T-helper 2 cell treated with Interferon-gamma antibody and Interleukin-4, amounts not matched to agents 5 μg/mL and 100 μg/mL, for 36 hours (primary cell): ENCODE data around the gene CDC14A.
A peak's percentile ranks its signal among the peaks of the same experiment; 100 is the strongest.
"Not testable (repeated sequence)": the region's sequence is repeated elsewhere in the genome, so short reads cannot be mapped to it uniquely, and the experiment has no call there.

Source experiments
- DNase-seq: peaks from one replicate; pipeline ENCODE4 v3.0.0; 2021; ENCODE audit warnings: low spot score
- H3K27ac Mint-ChIP-seq: one replicate; pipeline ENCODE4 v1.8.0; 2021; ENCODE audit warnings: mild to moderate bottlenecking, mixed read lengths
- H3K27me3 Mint-ChIP-seq: one replicate; pipeline ENCODE4 v1.8.0; 2021; ENCODE audit warnings: low read depth, mixed read lengths
- H3K36me3 Mint-ChIP-seq: one replicate; pipeline ENCODE4 v1.8.0; 2021; ENCODE audit warnings: low read depth, mixed read lengths
- H3K4me1 Mint-ChIP-seq: one replicate; pipeline ENCODE4 v1.8.0; 2021; ENCODE audit warnings: low read depth, mixed read lengths
- H3K4me3 Mint-ChIP-seq: one replicate; pipeline ENCODE4 v1.8.0; 2022; ENCODE audit warnings: mild to moderate bottlenecking, moderate library complexity, mixed read lengths
- H3K9me3 Mint-ChIP-seq: one replicate; pipeline ENCODE4 v1.8.0; 2021; ENCODE audit warnings: mixed read lengths

CDC14A gene

GRCh38 chr1:100390531-100390930 lies 38.2 kb downstream of the CDC14A start:
- Mint-ChIP-seq H3K36me3 (peaks cover 49% of the 10 kb centered on the region), H3K27me3 (no peaks in the 10 kb centered on the region), H3K27ac (peak overlapping the region; percentile 3), H3K4me1 (peaks cover 60% of the 10 kb centered on the region), H3K9me3 (no peaks in the 10 kb centered on the region), H3K4me3 (no peak overlapping the region)
- no peak for DNase-seq

- no peak overlapping the region for H3K27ac Mint-ChIP-seq
- H3K4me3 Mint-ChIP-seq, result no peak overlapping the region
- H3K27me3 Mint-ChIP-seq, result no peaks in the 10 kb centered on the region
- peaks cover 54% of the 10 kb centered on the region for H3K36me3 Mint-ChIP-seq
- no peak for DNase-seq
- H3K9me3 Mint-ChIP-seq, result no peaks in the 10 kb centered on the region
- peaks cover 63% of the 10 kb centered on the region for H3K4me1 Mint-ChIP-seq
Observed at GRCh38 chr1:100391675-100392074, 39.4 kb downstream of the CDC14A start.

DNA sequence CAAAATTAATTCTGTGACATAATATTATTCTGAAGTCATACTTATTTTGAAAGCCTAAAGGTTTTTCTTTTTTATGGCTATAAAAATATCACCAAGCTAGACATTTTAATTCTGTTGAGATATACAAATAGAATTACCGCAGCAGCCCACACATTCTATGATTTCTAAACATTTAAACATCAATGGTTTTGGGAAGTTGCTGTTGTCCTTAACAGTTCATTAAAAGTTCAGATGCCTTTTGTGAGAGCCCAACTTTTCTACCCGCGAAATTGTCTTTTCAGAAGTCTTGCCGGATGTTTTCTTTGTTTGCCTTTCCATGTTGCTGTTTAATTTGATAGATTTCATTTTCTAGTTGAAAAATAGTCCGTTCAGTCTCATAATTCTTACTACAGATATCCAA lies 40.5 kb downstream of the CDC14A start:
- Mint-ChIP-seq H3K9me3 (no peaks in the 10 kb centered on the region), H3K36me3 (peaks cover 63% of the 10 kb centered on the region), H3K27me3 (no peaks in the 10 kb centered on the region), H3K4me3 (peak overlapping the region; percentile 19), H3K4me1 (peaks cover 64% of the 10 kb centered on the region), H3K27ac (peak overlapping the region; percentile 70)
- no peak for DNase-seq

DNA sequence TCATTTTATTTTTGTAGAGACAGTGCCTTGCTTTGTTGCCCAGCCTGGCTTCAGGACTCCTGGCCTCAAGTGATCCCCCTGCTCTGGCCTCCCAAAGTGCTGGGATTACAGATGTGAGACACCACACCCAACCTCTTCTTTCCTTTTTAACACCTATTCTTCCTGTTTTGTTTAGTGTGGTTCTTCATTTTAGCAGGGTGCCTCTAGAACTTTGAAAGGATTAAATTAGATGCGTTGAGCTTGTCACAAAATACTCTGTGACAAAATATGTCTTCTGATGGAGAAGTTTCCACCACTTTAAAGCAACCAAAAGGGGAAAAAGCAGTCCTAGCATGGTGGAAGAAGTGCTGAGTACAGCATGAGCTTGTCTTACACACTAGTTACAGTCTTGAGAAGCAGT lies 42.0 kb downstream of the CDC14A start:
- H3K36me3 Mint-ChIP-seq, result peaks cover 69% of the 10 kb centered on the region
- peak overlapping the region; percentile 69 for H3K4me3 Mint-ChIP-seq
- no peaks in the 10 kb centered on the region for H3K27me3 Mint-ChIP-seq
- no peak for DNase-seq
- H3K27ac Mint-ChIP-seq, result peak overlapping the region; percentile 73
- H3K9me3 Mint-ChIP-seq, result peaks cover 9% of the 10 kb centered on the region
- peaks cover 69% of the 10 kb centered on the region for H3K4me1 Mint-ChIP-seq

GRCh38 chr1:100395913-100396312 lies 43.6 kb downstream of the CDC14A start:
- Mint-ChIP-seq H3K27ac (peak overlapping the region; percentile 10), H3K36me3 (peaks cover 68% of the 10 kb centered on the region), H3K27me3 (no peaks in the 10 kb centered on the region), H3K9me3 (peaks cover 9% of the 10 kb centered on the region), H3K4me3 (no peak overlapping the region), H3K4me1 (peaks cover 71% of the 10 kb centered on the region)
- DNase-seq, result no peak

GRCh38 chr1:100396651-100397050 lies 44.3 kb downstream of the CDC14A start:
- H3K27ac Mint-ChIP-seq, result peak overlapping the region; percentile 38
- peaks cover 70% of the 10 kb centered on the region for H3K36me3 Mint-ChIP-seq
- peak overlapping the region; percentile 6 for H3K4me3 Mint-ChIP-seq
- peaks cover 75% of the 10 kb centered on the region for H3K4me1 Mint-ChIP-seq
- H3K9me3 Mint-ChIP-seq, result peaks cover 9% of the 10 kb centered on the region
- DNase-seq, result no peak
- no peaks in the 10 kb centered on the region for H3K27me3 Mint-ChIP-seq

GRCh38 chr1:100397681-100398080 lies 45.4 kb downstream of the CDC14A start:
- Mint-ChIP-seq H3K4me1 (peaks cover 74% of the 10 kb centered on the region), H3K4me3 (no peak overlapping the region), H3K36me3 (peaks cover 67% of the 10 kb centered on the region), H3K27me3 (no peaks in the 10 kb centered on the region), H3K27ac (no peak overlapping the region), H3K9me3 (peaks cover 9% of the 10 kb centered on the region)
- DNase-seq, result no peak

GRCh38 chr1:100398648-100399047 lies 46.3 kb downstream of the CDC14A start:
- Mint-ChIP-seq H3K9me3 (peaks cover 9% of the 10 kb centered on the region), H3K27me3 (no peaks in the 10 kb centered on the region), H3K27ac (peak overlapping the region; percentile 81), H3K36me3 (peaks cover 67% of the 10 kb centered on the region), H3K4me3 (peak overlapping the region; percentile 56), H3K4me1 (peaks cover 76% of the 10 kb centered on the region)
- DNase-seq, result no peak

GRCh38 chr1:100400404-100400803 lies 48.1 kb downstream of the CDC14A start:
- Mint-ChIP-seq H3K9me3 (peaks cover 9% of the 10 kb centered on the region), H3K4me3 (peak overlapping the region; percentile 74), H3K4me1 (peaks cover 69% of the 10 kb centered on the region), H3K27ac (peak overlapping the region; percentile 95), H3K27me3 (no peaks in the 10 kb centered on the region), H3K36me3 (peaks cover 60% of the 10 kb centered on the region)
- no peak for DNase-seq

DNA sequence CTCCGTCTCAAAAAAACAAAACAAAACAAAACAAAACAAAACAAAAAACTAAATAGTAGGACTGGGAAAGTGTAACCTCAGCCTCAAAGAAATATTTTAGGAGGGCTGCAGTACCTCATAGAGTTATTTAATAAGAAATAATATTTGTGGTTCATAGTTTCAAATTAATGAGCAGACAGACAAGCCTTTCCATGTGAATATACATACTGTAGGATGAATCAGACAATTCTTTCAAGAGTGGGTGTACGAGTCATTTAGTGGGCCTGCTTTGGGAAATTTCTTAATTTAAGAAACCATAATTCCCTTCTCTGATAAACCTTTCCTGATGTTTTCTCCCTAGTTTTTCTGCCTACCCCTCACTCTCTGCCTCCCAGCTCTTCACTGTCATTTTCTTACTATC lies 52.5 kb downstream of the CDC14A start:
- no peaks in the 10 kb centered on the region for H3K27me3 Mint-ChIP-seq
- peaks cover 19% of the 10 kb centered on the region for H3K9me3 Mint-ChIP-seq
- no peak overlapping the region for H3K27ac Mint-ChIP-seq
- H3K4me1 Mint-ChIP-seq, result peaks cover 43% of the 10 kb centered on the region
- DNase-seq, result no peak
- H3K36me3 Mint-ChIP-seq, result peaks cover 60% of the 10 kb centered on the region
- no peak overlapping the region for H3K4me3 Mint-ChIP-seq

DNA sequence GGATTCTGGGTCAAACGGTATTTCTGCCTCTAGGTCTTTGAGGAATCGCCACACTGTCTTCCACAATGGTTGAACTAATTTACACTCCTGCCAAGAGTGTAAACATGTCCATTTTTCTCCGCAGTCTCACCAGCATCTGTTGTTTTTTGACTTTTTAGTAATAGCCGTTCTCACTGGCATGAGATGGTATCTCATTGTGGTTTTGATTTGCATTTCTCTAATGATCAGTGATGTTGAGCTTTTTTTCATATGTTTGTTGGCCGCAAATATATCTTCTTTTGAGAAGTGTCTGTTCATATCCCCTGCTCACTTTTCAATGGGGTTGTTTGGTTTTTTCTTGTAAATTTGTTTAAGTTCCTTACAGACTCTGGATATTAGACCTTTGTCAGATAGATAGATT lies 53.6 kb downstream of the CDC14A start:
- H3K27me3 Mint-ChIP-seq, H3K27ac Mint-ChIP-seq, H3K4me3 Mint-ChIP-seq, DNase-seq: not testable (repeated sequence)
- H3K36me3 Mint-ChIP-seq, result peaks cover 59% of the 10 kb centered on the region
- peaks cover 19% of the 10 kb centered on the region for H3K9me3 Mint-ChIP-seq
- peaks cover 35% of the 10 kb centered on the region for H3K4me1 Mint-ChIP-seq

- not testable (repeated sequence) for H3K4me3 Mint-ChIP-seq, H3K27ac Mint-ChIP-seq, H3K27me3 Mint-ChIP-seq, DNase-seq
- H3K9me3 Mint-ChIP-seq, result peaks cover 19% of the 10 kb centered on the region
- H3K4me1 Mint-ChIP-seq, result peaks cover 41% of the 10 kb centered on the region
- peaks cover 66% of the 10 kb centered on the region for H3K36me3 Mint-ChIP-seq
Observed at GRCh38 chr1:100407390-100407789, 55.1 kb downstream of the CDC14A start.

GRCh38 chr1:100411019-100411418 lies 58.7 kb downstream of the CDC14A start:
- no peak for DNase-seq
- no peak overlapping the region for H3K4me3 Mint-ChIP-seq
- H3K27me3 Mint-ChIP-seq, result no peaks in the 10 kb centered on the region
- peaks cover 19% of the 10 kb centered on the region for H3K9me3 Mint-ChIP-seq
- peaks cover 46% of the 10 kb centered on the region for H3K36me3 Mint-ChIP-seq
- H3K4me1 Mint-ChIP-seq, result peaks cover 42% of the 10 kb centered on the region
- H3K27ac Mint-ChIP-seq, result no peak overlapping the region

DNA sequence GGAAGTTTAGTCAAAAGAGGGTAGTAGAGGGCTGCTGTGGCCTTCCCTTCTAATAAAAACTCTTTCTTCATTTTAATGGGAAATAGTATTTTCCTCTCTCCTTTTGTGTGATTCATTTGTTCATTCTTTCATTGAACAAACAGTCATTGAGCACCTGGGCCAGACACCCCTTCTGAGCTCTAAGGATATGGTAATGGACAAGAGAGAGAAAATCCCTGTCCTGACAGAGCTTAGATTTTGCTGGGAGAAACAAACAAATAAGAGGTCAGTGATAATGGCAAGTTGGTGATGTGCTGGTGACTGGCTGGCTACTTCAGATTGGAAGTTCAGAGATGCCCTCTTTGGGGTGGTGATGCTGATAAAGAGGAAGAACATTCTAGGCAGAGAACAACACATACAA lies 59.3 kb downstream of the CDC14A start:
- DNase-seq, result no peak
- H3K9me3 Mint-ChIP-seq, result peaks cover 19% of the 10 kb centered on the region
- H3K27ac Mint-ChIP-seq, result no peak overlapping the region
- H3K36me3 Mint-ChIP-seq, result peaks cover 47% of the 10 kb centered on the region
- H3K4me1 Mint-ChIP-seq, result peaks cover 40% of the 10 kb centered on the region
- no peak overlapping the region for H3K4me3 Mint-ChIP-seq
- H3K27me3 Mint-ChIP-seq, result no peaks in the 10 kb centered on the region

DNA sequence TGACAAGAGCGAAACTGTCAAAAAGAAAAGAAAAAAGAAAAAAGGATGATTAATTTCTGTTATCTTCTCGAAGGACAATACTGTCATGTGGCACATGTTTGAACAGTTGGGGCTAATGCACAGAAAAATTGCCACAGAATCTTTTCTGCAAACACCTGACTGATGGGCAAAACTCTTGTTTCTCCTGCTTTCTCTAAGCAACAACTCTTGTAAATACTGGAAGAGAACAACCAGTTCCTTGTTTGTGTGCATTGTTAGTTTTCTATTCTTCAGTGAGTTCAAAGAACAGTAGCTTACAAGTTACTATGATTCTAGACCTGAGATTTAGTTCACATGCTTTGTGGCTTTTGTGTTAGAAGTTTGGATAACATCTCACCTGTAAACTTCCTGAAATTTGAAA lies 60.7 kb downstream of the CDC14A start:
- no peak for DNase-seq
- Mint-ChIP-seq H3K4me3 (peak overlapping the region; percentile 35), H3K4me1 (peaks cover 43% of the 10 kb centered on the region), H3K9me3 (peaks cover 16% of the 10 kb centered on the region), H3K27ac (no peak overlapping the region), H3K27me3 (no peaks in the 10 kb centered on the region), H3K36me3 (peaks cover 49% of the 10 kb centered on the region)
